NCI-H526 treated with DMSO at 0.1 percent for 48 hours (cell line): Measurements from ENCODE around the gene MTERF2.

Source experiments
- DNase-seq: peaks from one replicate; lab custom pipeline; 2025; lab: John Stamatoyannopoulos, UW

The MTERF2 gene

DNA sequence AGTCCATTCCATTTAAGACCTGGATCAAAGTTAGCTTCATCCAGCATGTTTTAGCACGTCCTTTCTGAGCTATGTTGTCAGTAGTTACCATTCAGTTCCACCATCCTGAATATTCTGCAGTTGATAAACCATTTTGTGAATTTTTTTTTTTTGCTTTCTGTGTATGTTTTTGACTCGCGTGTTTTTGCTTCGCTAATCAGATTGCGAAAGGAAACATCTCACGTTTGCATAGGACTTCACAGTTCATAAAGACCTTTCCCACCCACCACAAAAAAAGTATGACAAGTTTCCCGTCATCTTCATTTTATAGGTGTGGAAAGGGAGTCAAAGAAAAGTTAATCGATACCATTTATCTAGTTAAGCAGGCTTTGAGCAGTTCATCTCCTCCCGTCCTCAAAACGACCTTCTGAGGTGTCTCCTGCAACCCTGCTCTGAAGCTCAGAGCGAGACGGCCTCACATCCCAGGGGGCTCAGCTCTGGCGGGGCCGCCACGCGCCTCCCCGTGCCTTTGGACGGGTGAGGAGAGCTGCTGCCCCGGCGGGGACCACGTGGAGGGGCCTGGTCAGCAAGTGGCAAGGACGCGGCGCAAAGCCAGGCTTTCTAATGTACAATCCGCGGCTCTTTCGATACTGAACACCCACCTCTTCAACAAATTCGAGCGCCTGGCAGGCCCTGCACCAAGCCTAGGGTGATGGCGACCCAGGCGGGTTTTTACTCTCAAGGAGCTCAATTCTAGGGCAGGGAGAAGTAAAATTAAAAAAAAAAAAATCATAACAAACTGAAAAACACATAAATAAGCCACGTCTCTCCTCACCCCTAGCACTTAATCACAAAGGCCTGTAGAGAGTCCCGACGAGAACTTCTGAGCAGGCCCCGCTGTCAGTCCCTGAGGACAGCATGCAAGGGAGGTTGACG is 32.2 kb downstream of the MTERF2 start:
- DNase-seq: no peak

DNA sequence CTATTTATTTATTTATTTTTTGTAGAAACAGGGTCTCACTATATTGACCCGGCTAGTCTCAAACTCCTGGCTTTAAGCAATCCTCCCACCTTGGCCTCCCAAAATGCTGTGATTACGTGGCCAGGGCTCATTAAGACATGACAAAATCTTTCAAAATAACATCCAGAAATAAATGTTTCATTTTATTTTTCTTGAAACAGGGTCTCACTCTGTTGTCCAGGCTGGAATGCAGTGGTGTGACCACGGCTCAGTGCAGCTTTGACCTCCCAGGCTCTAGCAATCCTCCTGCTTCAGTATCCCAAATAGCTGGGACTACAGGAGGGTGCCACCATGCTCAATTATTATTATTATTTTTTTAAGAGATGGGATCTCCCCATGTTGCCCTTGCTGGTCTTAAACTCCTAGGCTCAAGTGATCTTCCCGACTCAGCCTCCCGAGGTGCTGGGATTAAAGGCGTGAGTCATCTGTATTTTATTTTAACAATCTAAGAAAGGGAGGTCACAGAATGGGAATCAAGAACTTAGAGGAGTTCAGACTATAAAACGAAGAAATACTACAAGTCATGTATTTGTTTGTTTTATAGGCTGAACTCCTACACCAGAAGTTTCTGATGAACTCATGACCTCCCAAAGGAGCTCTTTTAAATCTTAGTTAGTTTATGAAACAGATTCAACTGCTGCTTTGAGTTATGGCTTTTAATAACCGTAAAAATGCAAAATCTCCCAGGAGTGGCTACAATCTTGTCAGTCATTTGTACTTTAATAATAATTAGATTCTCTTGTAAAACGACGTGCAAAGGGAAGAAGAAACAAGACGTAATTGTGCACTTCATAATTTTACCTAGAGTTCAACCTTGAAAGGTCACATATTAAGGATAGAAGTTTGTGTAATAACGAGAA is 33.3 kb downstream of the MTERF2 start:
- no peak for DNase-seq

DNA sequence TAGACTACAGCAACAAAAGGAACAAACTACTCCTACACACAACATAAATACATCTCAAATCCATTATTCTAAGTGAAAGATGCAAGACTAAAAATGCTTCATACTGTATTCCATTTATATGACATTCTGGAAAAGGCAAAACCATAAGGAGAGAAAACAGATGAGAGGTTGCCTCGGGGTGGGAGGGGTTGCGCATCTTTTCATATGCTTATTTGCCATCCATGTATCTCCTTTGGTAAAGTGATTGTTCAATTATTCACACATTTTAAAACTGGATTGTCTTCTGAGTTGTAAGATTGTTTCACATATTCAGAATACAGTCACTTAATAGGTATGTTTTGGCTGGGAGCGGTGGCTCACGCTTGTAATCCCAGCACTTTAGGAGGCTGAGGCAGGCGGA is 36.4 kb downstream of the MTERF2 start:
- no peak for DNase-seq

DNA sequence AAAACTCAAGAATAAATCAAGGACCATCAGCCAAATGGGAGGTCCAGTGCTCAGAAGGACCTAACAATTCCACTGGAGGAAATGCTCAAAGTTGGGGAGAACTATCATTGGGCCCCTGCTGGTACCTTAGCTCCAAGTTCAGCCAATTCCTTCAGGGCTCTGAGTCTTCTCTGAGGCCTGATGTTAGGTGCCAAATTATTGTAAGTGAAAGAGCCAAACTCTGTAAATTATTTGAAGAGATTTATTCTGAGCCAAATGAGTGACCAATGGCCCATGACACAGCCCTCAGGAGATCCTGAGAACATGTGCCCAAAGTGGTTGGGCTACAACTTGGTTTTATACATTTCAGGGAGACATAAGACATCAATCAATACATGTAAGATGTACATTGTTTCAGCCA is 39.5 kb downstream of the MTERF2 start:
- no peak for DNase-seq

DNA sequence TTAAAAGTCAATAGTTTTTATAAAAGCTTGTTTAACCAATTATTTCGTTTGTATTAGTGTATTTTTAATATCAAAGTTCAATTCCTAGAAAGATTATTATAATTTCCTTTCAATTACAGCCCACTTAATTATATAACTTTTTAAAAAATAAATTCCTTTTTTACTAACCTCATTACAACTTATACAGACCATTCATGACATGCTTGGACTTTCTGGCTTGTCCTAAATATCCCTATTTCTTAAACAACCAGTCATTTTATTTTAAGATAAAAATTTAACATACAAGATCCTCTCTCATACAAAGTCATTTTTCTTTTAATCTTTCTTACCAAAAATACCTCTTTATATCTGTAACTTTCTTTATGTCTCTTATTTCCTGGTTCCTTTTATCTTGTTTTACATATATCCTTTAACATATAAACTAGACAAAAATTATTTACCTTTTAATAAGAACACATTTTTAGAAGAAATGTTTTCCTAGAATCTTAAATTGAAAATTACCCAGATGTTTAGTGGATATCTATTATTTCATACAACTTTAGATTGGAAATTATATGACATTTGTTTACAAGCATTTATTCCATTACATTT is 41.6 kb downstream of the MTERF2 start:
- no peak for DNase-seq

DNA sequence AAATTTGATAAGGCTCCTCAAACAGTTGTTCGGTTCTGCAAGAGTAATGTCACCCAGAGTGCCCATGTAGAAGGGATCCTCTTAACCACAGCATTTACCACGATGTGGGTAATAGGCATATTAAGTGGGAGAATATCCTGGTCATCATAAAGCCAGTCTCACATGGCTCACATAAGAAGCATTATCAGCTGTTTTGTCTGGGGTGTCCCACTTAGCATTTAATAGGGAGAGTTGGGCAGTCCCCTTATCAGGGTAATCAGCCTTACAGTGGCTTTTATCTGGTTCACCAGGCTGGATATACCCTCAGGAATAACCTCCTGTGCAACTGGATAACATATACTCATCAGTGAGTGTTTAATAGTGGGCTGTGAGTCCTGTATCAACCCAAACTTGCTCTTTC is 44.2 kb downstream of the MTERF2 start:
- DNase-seq: no peak

DNA sequence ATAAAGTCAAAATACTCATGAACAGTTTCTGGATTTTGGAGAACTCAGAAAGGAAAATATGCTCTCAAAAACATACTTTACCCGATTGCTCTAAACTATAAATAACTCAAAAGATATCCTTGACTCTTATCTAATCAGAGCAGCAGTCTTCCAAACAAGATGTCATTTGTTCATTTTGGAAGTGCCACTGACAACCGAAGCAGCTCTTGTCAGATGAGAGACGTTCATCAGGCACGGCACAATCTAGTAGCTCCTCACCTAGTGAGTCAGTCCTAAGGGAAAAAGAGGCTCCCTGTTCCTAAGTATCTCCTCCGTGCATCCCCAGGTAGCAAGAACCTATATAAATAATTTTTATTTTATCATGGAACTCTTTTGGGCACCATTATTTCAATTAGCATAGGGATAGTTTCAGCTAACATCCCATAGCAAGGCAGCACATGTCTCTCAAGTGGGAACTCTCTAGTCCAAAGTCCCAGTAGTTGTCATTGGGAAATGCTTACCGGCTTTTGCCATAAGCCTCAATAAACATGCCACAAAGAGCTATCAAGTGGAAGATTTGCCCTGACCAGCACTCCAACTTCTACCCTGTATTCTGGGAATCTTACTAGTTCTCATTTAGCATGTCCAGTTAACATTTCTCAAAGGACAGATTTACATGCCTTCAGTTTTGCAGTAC is 45.3 kb downstream of the MTERF2 start:
- no peak for DNase-seq

DNA sequence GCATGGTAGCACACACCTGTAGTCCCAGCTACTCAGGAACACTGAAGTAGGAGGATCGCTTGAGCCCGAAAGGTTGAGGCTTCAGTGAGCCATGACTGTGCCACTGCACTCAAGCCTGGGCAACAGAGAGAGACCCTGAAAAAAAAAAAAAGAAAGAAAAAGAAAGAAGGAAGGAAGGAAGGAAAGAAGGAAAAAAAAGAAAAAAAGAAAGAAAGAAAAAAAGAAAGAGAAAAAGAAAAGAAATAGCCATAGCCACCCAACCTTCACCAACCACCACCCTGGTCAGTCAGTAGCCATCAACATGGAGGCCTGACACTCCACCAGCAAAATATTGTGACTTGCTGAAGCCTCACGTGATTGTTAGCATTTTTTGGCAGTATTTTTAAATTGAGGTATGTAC is 52.7 kb downstream of the MTERF2 start:
- no peak for DNase-seq
